NOMO-1 treated with dmso at 0.1 percent for 144 hours (cell line): ENCODE results near the gene LGI2.

ENCODE experiments used
- DNase-seq: peaks from one replicate; lab custom pipeline; 2025; ENCODE audit not compliant: unreplicated experiment; lab: John Stamatoyannopoulos, UW

Gene LGI2

GRCh38 chr4:24999392-25000089 lies 31.2 kb downstream of the LGI2 start:
- peak; percentile 51 for DNase-seq

GRCh38 chr4:24995346-24995919 lies 35.3 kb downstream of the LGI2 start:
- no peak for DNase-seq

GRCh38 chr4:24993551-24994080 lies 37.1 kb downstream of the LGI2 start:
- DNase-seq, result no peak

GRCh38 chr4:24992968-24993367 lies 37.8 kb downstream of the LGI2 start:
- DNase-seq, result no peak

- DNase-seq, result no peak
Measured at GRCh38 chr4:24991015-24991414, 39.7 kb downstream of the LGI2 start.

GRCh38 chr4:24989327-24989726 lies 41.4 kb downstream of the LGI2 start:
- DNase-seq, result no peak

- no peak for DNase-seq
Measured at GRCh38 chr4:24988776-24989175, 42.0 kb downstream of the LGI2 start.

- no peak for DNase-seq
Measured at GRCh38 chr4:24984602-24985532, 45.9 kb downstream of the LGI2 start.

GRCh38 chr4:24980740-24981139 lies 50.0 kb downstream of the LGI2 start:
- DNase-seq, result no peak

GRCh38 chr4:24980064-24980690 lies 50.6 kb downstream of the LGI2 start:
- peak; percentile 77 for DNase-seq

- DNase-seq, result peak; percentile 54
Measured at GRCh38 chr4:24979554-24979953, 51.2 kb downstream of the LGI2 start.

GRCh38 chr4:24978291-24979075 lies 52.3 kb downstream of the LGI2 start:
- no peak for DNase-seq

- no peak for DNase-seq
Measured at GRCh38 chr4:24975510-24975909, 55.2 kb downstream of the LGI2 start.

GRCh38 chr4:24973747-24974601 lies 56.8 kb downstream of the LGI2 start:
- peak; percentile 73 for DNase-seq

- no peak for DNase-seq
Measured at GRCh38 chr4:24973404-24973746, 57.4 kb downstream of the LGI2 start.

- no peak for DNase-seq
Measured at GRCh38 chr4:24971192-24971591, 59.6 kb downstream of the LGI2 start.

- DNase-seq, result no peak
Measured at GRCh38 chr4:24970635-24971034, 60.1 kb downstream of the LGI2 start.

- DNase-seq, result no peak
Measured at GRCh38 chr4:24970191-24970590, 60.6 kb downstream of the LGI2 start.

- no peak for DNase-seq
Measured at GRCh38 chr4:24969486-24969885, 61.3 kb downstream of the LGI2 start.

- no peak for DNase-seq
Measured at GRCh38 chr4:24968992-24969391, 61.8 kb downstream of the LGI2 start.
